LNCAP (cell line): ENCODE results near the gene KITLG.

Source experiments
- TF ChIP-seq, protein P1 (sequence below): fragments of 450-650 bp; IDR thresholded peaks from 2 replicates; pipeline ENCODE4 v1.5.1; 2017; ENCODE audit warnings: mild to moderate bottlenecking

The KITLG gene

DNA sequence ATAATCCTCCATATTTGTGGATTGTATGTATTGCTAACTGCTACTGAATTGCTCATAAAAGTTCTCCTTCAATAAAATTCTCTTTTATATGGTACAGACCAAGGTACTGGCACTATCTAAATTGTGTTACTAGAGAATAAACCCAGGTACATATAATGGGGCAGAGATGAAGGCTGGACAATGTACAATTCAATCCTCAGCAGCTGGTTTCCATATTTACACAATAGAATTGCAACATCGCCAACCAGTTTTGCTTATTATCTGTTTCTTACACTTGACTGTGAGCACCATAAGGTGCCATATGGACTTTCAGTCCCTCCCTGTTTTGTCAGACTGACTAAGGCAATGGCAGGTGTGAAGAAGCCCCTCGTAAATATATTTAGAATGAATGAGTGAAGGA is 18.1 kb downstream of the KITLG start:
- TF ChIP-seq, protein P1, sequence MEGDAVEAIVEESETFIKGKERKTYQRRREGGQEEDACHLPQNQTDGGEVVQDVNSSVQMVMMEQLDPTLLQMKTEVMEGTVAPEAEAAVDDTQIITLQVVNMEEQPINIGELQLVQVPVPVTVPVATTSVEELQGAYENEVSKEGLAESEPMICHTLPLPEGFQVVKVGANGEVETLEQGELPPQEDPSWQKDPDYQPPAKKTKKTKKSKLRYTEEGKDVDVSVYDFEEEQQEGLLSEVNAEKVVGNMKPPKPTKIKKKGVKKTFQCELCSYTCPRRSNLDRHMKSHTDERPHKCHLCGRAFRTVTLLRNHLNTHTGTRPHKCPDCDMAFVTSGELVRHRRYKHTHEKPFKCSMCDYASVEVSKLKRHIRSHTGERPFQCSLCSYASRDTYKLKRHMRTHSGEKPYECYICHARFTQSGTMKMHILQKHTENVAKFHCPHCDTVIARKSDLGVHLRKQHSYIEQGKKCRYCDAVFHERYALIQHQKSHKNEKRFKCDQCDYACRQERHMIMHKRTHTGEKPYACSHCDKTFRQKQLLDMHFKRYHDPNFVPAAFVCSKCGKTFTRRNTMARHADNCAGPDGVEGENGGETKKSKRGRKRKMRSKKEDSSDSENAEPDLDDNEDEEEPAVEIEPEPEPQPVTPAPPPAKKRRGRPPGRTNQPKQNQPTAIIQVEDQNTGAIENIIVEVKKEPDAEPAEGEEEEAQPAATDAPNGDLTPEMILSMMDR: no peak

DNA sequence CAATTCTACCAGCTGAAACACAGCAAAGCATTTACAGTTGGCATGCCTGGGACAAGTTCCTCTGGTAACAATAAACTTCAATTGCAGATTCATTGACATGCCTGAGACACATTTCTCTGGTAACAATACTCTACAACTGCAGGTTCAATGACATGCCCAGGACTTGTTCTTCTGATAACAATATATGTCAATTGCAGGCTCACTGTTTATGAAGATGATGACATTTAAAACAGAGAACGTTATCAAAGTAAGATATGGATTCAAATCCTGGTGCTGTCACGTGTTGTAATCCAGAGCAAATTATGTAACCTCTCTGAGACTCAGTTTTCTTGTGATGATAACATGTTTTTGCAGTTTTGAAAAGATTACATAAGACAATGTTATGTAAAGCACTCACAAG is 20.5 kb downstream of the KITLG start:
- TF ChIP-seq, protein P1: no peak

DNA sequence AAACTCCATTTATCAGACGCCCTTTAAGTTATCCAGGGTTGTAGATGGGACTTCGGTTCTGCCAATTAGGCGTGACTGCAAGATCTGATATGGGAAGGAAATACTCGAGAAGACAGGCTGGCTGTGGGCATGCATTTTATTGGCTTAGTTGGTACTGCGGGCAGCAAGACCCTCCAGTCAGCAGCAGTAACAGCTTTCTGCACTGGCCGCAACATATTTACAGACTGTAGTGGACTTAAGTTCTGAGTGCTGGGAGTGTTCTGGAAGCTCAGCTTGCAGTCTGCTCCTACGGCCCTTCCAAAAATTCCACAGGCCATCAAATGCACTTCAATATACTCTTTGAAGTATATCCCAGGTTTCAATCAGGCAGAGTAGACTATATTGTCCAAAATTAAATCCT is 21.1 kb downstream of the KITLG start:
- TF ChIP-seq, protein P1: no peak

DNA sequence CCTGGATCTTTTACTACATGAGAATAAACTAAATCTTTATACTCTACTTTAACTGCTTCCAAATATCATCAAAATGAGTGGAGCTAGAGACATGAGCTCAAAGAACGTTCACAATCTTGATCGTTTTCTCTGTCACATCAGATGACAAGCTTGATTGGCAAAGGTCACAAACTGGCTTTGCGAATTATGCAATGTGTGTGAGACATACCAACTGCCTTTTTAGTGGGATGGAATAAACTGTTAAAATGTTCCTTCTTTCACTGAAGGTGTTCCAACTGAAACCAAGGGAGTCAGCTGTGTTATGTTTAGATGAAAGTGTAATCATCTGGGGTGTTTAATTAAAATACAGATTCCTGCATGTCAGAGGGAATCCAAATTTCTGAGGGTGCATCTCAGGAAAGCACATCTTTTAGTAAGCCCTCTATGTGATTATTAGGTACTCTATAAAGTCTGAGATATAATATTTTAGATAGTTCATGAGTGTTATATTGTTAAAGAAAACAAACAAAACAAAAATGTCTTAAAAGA is 21.9 kb downstream of the KITLG start:
- TF ChIP-seq, protein P1: no peak

DNA sequence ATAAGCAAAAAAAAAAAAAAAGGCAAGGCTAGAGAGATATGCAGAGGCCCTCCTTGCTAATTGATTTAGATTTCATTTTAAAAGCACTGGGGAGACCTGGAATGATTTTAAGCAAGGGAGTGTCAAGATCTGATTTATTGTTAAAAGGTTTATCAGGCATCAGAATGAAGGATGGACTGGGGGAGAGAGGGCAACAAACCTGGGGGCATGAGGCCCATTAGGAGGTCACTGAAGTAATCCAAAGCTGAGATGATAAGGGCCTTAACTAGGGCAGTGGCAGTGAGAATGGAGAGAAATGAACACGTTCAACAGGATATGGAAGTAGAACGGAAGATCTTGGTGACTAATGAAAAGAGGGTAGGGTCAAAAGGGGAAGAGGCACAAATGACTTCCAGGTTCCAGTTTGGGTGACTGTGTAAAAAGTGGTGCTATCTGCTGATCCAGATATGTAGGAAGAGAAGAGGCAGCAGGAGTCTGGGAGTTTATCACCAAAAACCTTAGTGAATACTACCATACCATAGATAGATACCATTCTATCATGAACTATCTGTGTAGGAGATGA is 24.0 kb downstream of the KITLG start:
- TF ChIP-seq, protein P1: no peak

DNA sequence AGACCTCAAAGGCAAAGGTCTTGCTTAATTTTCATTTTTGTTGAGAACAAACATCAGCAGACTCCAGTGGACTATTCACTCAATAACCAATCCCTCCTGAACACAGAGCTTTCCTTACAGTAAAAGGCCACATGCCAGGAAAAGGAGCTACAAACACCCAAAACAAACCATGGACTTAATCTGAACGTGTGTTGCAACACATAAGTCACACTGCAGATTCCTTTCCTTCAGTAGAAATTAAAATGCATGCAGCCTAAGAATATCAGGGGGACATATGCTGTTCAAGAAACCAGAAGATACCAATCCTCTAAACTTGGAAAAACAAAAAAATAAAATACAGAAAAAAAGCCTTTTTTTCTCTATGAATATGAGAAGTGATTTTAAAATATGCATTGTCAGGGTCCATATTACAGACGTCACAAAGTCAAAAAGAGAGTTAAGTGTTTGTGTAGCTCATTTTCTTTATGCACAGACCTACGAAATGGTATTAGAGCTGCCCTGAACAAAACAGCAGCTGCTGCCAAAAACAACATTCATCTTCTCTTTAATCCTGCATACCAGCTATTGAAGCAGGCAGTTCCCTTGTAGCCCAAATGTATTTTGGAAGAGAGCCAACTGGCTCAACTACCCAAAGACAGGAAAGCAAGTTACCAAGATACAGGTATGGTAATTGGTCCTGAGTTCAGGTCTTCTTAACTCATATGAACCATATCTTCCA is 26.2 kb downstream of the KITLG start:
- TF ChIP-seq, protein P1: no peak

DNA sequence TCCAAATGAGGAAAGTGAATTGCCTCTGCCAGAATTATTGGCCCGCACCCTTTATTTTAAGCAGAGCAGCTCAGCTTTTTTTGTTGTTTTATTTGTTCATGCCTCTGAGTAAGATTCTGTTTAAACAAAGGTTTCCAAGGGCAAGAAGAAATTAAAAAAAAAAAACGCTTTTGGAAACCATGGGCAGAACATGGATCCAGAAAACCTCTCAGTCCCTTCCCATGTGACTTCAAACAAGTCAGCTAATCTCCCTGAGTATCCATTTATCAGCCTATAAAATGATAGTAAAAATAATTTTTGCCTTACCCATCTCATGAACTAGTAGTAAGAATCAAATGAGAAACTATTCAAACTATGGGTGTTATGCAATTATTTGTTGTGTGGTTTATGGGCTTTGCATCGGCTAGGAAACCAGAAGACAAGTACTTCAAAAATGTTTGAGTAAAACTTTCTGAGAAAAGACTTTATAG is 27.6 kb downstream of the KITLG start:
- TF ChIP-seq, protein P1: no peak
